ENCODE measurements around the gene ZNF91.

Gene ZNF91

DNA sequence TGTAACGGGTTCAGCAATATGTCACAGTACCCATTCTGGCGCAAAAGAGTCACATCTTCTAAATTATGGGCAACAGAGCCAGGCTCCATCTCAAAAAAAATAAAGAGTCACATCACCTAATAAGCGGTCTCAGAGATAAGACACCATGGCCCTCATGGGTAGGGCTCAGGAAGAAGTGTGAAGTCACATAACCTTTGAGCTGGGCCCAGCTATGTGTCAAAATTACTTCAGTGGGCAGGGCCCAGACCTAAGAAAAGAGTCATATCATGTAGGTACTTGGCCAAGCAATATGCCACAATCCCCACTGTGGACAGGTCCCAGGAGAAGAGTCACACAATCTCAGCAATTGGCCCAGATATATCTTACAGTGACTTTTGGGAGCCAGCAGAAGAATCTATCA lies 11.4 kb upstream of the ZNF91 start:
- no peak overlapping the region for H3K27ac ChIP-seq
- no peak for TF ChIP-seq ZFX (IDR thresholded peaks at IDR 0.05; ENCODE audit: borderline replicate concordance)
- TF ChIP-seq, protein P1, sequence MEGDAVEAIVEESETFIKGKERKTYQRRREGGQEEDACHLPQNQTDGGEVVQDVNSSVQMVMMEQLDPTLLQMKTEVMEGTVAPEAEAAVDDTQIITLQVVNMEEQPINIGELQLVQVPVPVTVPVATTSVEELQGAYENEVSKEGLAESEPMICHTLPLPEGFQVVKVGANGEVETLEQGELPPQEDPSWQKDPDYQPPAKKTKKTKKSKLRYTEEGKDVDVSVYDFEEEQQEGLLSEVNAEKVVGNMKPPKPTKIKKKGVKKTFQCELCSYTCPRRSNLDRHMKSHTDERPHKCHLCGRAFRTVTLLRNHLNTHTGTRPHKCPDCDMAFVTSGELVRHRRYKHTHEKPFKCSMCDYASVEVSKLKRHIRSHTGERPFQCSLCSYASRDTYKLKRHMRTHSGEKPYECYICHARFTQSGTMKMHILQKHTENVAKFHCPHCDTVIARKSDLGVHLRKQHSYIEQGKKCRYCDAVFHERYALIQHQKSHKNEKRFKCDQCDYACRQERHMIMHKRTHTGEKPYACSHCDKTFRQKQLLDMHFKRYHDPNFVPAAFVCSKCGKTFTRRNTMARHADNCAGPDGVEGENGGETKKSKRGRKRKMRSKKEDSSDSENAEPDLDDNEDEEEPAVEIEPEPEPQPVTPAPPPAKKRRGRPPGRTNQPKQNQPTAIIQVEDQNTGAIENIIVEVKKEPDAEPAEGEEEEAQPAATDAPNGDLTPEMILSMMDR (IDR thresholded peaks at IDR 0.05) = no peak

GRCh38 chr19:23406091-23406490 lies 10.8 kb upstream of the ZNF91 start:
- TF ChIP-seq ZFX (IDR thresholded peaks at IDR 0.05; ENCODE audit: borderline replicate concordance) = no peak
- TF ChIP-seq, protein P1 (IDR thresholded peaks at IDR 0.05) = no peak
- no peak overlapping the region for H3K27ac ChIP-seq

GRCh38 chr19:23404676-23405075 lies 9.4 kb upstream of the ZNF91 start:
- TF ChIP-seq ZFX (IDR thresholded peaks at IDR 0.05; ENCODE audit: borderline replicate concordance) = no peak
- TF ChIP-seq, protein P1 (IDR thresholded peaks at IDR 0.05) = no peak
- no peak overlapping the region; the same call in 1 of the 2 replicates for H3K27ac ChIP-seq

GRCh38 chr19:23403581-23404324 lies 8.5 kb upstream of the ZNF91 start:
- TF ChIP-seq, protein P1 (IDR thresholded peaks at IDR 0.05) = peak; percentile 84
- TF ChIP-seq ZFX (IDR thresholded peaks at IDR 0.05; ENCODE audit: borderline replicate concordance) = no peak
- H3K27ac ChIP-seq = peak overlapping the region; percentile 84

GRCh38 chr19:23403052-23403451 lies 7.8 kb upstream of the ZNF91 start:
- no peak for TF ChIP-seq ZFX (IDR thresholded peaks at IDR 0.05; ENCODE audit: borderline replicate concordance)
- TF ChIP-seq, protein P1 (IDR thresholded peaks at IDR 0.05) = no peak

DNA sequence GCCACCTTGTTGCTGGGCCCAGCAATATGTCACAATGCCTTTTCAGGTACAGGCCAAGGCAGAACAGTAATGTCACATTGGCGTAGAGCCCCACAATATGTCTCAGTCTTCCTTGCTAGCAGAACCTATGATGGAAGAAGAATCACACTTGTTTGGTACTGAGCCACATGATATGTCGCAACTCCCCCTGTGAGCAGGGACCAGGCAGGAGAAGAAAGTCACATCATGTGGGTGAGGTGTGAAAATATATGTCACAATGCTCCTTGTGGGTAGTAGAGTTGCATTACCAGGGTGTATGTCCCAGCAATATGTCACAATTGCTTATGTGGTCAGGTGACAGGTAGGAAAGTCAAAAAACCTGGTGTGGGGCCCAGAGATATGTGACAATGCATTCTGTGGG lies 7.1 kb upstream of the ZNF91 start:
- H3K27ac ChIP-seq = peak overlapping the region; percentile 84
- TF ChIP-seq ZFX (IDR thresholded peaks at IDR 0.05; ENCODE audit: borderline replicate concordance) = no peak
- TF ChIP-seq, protein P1 (IDR thresholded peaks at IDR 0.05) = no peak

More at GRCh38 chr19:23403052-23403451, 7.8 kb upstream of the ZNF91 start:
- peak overlapping the region; percentile 84 for H3K27ac ChIP-seq

DNA sequence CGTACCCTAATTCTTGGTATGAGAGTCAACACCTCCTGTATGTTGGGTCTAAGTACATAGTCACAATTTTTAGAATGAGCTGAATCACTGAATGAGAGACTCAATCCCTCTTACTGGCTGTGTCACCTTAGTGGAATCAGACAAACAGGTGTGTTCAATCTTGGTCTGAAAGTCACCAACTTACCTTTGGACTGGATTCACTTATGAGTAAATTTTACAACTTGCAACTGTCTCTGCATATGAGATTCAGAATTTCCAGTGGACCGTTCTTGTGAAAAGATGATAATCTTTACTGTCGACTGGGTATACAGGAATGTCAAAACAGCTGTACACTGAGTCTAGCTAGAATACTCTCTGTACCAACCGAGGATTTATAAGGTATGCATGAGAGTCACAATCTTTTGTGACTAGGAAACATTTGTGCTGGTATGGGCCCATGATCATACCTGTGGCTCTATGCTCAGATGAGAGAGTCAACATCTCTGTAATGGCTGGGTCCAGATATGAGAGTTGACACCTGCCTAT lies 5.9 kb upstream of the ZNF91 start:
- no peak overlapping the region for H3K27ac ChIP-seq
- TF ChIP-seq, protein P1 (IDR thresholded peaks at IDR 0.05) = no peak
- TF ChIP-seq ZFX (IDR thresholded peaks at IDR 0.05; ENCODE audit: borderline replicate concordance) = no peak

Measured in 22Rv1 (cell line).